HG03571 (cell line): ENCODE measurements around the gene SUPT20HL1.
"Not testable (repeated sequence)": the region's sequence is repeated elsewhere in the genome, so short reads cannot be mapped to it uniquely, and the experiment has no call there.

Experiments
- ATAC-seq: cut with Tn5 transposase; IDR thresholded peaks from one replicate; pipeline ENCODE4 v1.9.1; 2021; ENCODE audit not compliant: unreplicated experiment

Gene SUPT20HL1

DNA sequence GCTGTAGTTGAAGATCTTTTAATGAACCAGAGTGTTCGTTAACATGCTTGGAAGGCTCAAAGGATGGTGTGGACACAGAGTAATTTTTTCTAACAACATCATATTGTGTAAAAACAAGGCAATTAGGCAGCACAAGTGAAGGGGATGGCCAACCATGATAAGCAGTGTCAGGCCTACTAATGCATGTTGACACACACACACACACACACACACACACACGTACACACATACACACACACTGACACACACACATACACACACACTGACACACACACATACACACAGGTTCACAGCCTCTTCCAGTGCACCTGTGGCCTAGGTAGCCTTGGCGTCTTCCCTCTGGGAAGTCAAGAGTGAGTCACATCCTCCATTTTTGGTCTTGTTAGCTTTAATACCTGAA is at the start of gene SUPT20HL1:
Gene SUPT20HL1 (plus strand): TSS at position 368 of the 400 bp plus-strand sequence. CDS start 2,122 bp downstream, outside the sequence.
- ATAC-seq, result no peak

DNA sequence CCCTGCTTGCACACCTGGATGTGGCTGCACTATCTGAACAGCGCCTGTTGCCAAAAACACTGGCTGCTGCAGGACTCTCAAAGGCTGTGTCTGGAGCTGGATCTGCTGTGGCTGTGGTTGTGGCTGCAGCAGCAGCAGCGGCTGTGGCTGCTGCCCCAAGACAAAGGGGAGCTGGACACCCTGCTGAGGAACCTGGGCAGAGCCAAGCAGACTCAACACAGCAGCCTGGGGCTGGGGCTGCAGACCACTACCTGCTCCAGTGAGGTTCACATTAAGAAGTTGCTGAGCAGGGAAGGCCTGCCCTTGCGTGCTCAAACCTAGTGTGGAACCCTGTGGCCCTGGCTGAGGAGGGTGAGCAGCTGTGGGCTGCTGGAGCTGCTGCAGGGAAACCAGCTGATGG is 49.5 kb upstream of the SUPT20HL1 start:
- not testable (repeated sequence) for ATAC-seq

DNA sequence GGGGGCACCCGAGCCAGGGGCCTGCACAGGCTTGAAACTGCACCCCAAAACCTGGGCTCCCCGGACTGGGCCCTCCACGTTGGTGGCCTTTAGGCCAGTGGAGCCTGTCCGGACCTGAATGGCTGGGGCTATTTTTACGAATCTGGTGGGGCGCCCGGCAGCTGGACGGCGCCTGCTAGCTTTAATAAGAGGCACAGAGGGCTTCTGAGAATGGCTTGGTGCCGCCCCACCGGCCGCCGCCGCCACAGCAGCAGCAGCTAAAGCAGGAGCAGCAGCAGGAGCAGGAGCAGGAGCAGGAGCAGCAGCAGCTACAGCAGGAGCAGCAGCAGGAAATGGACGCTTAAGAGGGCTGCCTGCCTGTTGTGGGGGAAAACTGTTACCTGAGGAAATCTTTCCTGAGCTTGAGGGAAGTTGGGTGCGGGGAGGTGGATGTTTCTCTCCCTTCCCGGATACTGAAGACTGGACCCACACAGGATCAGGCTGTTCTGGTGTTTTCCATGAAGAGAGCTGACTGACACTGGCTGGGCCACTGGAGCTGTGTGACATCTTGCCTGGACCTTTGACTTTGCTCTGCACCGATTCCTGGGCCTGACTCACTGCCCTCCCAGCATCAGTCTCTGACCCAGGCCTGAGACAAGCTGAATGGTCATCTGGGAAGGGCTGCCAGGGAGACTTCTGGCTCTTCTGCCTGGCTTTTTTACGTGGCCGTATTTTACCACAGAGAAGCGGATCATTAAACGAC is 48.8 kb upstream of the SUPT20HL1 start:
- not testable (repeated sequence) for ATAC-seq

DNA sequence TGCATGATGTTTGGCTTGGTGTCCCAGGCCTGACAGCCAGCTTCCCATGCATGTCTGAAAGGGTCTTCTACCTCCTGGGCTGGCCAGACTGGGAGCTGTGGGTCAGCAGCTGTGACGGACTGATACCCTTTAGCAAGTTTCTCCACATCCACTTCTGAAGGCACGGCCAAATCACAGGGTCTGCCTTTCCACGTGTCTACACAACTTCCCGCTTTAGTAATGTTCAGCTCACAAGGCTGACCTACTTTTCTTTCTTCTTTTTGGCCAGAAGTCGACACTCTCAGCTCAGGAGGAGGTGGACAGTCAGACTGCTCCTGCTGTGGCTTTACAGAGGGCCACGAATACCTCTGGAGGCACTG is 48.2 kb upstream of the SUPT20HL1 start:
- ATAC-seq, result not testable (repeated sequence)

DNA sequence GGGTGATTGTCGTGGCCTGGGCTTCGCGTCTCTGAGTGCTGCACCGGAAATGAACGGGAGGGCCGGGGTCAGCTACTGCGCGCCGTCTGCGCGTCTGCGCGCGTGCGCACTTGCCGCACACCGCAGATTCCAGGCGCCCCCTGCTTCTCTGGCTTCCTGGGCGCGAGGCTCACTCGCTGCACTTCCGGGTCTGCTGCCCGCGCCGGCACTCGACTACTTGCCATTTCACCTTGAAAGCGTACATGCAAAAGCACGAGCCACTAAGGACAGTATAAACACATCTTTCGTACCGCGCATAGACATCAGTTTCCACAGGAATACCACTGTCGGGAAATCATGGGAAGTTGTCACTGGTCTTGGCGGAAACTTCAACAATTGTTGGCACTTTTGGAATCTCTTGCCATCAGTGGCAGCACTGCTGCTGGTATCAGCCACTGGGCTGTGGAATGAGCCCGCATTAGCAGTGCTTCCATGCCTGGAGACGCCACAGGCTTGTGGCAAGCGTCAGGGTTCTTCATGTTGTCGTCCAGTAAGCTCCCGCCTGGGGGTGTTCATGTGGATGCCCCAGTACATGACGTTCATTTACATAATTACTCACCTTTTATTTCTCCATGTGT is 46.3 kb upstream of the SUPT20HL1 start, which contains the start of gene SUPT20HL2:
Gene SUPT20HL2 (minus strand): TSS at position 51 of the 617 bp plus-strand sequence. CDS start 754 bp downstream, outside the sequence.
- ATAC-seq, result no peak

DNA sequence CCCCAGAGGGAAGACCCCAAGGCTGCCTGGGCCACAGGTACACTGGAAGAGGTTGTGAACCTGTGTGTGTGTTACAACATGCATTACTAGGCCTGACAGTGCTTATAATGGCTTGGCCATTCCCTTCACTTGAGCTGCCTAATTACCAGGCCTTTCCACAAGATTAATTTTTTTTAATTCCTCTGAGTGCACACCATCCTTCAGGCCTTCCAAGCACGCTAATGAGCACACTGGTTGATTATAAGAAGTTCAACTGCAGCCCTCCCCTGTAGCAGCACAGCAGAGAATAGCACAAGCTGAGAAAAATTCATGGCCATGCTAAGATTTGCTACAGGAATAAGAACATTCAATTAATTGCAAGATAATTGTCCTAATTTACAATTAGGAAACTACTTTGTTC is 44.3 kb upstream of the SUPT20HL1 start:
- ATAC-seq, result no peak

DNA sequence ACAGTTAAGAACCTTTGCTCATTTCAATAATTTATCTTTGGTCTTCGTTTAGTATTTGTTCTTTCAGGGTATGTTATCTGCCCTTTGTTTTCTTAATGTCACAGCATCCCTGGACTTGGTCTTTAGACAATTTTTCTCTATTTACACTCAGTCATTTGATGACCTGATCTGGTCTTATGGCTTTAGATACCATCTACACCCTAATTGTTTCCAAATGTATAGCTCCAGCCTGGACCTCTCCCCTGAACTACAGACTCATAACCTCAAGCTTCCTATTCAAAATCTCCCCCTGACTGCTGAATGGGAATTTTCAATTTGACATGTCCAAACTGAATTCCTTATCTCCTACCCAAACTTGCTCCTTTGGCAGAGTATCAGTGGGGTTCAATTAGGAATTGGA is 42.9 kb upstream of the SUPT20HL1 start:
- no peak for ATAC-seq

DNA sequence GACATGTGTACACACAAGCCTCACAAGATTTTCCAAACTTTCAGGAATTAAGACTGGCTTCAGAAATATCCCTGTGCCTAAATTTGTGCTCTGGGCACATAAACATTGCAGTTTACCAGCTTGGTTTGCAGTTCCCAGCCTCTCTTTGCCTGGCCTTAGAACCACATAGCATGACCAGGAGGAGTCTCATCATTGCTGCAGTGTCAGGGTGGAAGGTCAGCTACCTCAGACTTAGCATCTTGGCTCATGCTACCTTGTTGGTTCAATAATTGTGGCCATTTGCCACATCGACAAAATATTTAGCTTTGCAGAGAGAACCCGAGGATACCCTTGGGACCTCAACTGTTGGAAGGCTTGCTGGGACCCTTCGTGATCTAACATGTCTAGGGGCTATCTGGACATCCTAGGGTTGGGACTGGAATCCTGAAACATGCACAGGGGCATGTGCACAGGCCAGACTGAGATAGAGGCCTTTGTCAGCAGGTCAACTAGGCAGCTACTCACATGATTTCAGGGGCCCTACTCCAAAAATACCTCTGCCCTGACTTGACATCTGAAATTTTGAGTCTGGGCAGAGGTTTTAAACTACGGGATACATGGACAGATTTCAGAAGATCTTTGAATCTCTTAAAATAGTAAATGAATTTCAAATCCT is 38.6 kb upstream of the SUPT20HL1 start:
- no peak for ATAC-seq

DNA sequence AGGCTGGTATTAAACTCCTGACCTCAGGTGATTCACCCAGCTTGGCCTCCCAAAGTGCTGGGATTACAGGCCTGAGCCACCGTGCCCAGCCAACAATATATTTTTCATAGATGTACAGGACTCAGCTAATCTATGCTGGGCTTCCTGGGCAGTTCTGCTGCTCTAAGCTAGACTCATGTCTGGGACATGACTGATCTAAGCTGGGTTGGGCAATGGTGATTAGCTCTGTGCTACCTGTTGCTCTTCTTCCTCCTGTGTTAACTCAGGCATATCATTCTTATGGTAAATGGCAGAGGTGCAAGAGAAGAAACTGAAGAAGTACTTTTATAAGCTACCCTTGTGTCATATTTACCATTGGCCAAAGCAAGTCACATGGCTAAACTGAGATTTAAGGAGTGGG is 35.2 kb upstream of the SUPT20HL1 start:
- ATAC-seq, result no peak

DNA sequence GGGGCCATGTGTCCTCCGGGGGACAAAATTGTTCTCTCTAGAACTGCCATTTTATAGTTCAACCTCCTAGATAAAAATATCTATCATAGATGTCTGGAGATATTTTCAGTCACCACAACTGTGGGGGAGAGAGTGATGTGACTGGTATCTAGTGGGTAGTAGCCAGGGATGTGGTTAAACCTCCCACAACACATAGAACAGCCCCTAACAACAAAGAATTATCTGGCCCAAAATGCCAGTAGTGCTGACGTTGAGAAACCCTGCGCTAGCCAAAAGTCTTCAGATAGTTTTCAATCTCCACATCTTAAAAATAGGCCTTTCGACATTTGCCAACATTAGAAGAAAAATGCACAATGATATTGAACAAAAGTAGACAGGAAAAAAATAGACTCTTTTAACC is 27.6 kb upstream of the SUPT20HL1 start:
- no peak for ATAC-seq

DNA sequence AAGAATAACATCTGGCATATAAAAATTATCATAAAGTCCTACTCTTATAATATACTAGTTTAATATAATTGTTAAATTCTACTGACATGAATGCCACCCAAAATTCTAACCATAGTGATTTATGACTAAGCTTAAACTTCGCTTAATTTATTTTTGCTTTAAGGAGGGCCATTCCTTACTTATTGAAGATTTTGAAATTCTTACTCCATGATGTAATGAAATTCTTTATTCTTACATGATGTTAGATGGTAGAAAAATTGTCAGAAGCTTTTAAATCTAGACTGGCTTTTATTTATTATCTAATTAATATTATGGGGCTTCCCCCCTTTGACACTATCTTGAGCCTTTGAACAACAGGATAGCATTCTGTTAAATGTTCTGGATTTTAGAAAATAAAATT is 27.1 kb upstream of the SUPT20HL1 start:
- no peak for ATAC-seq

DNA sequence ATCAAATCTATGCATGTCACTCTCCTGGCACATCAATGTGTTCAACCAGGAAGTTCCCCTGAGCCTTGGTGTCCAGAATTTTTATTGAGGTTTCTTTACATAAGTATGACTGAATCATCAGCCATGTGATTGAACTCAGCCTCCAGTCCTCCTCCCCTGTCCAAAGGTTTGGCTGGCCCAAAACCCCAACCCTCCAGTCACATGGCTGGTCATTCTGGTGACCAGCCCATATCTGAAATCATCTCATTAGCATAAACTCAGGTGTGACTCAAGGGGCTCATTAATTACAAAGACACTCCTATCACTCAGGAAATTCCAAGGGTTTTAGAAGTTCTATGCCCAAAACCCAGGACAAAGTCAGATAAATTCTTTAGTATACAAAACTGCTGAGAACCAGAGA is 26.0 kb upstream of the SUPT20HL1 start:
- ATAC-seq, result no peak

DNA sequence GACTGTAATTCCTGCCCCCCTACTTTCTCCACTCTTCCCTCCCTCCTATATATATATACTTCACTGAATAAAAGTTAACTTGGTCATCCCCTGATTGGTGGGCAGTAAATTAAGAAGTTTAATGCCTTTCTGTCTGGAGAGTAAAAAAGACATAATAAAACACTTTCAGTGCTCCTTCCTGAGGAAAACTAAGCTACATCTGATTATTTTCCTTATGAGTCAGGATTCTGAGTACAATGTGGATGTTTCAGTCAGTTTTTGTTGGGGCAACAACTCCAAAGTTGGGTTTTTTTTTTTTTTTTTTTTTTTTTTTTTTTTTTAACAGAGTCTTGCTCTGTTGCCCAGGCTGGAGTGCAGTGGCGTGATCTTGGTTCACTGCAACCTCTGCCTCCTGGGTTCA is 24.6 kb upstream of the SUPT20HL1 start:
- no peak for ATAC-seq

DNA sequence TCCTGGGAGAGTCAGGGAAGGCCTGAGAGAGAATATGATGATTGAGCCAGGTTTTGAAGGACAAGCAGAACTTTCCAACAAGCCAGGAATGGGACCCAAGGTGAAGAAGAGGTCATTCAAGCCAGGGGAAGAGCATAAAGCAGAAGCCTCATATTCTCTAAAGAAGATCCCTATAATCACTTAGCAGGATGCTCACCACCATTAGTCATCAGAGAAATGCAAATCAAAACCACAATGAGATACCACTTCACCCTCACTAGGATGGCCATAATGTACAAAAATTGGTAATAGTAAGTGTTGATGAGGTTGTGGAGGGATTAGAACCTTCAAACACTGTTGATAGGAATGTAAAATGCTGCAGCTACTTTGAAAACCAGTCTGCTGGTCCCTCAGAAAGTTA is 20.5 kb upstream of the SUPT20HL1 start:
- no peak for ATAC-seq

DNA sequence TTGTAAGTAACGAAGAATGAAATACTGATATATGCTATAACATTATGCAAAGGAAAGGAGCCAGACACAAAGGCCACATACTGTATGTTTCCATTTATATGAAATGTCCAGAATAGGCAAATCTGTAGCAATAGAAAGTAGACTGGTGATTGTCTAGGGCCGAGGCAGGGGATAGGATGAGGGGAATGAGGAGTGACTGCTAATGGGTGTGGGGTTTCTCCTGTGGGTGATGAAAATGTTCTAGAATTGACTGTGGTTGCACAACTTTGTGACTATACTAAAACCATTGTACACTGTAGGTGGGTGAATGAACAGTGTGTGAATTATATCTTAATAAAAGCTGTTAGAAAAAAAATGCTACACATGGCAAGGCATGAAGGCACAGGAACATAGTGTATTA is 19.9 kb upstream of the SUPT20HL1 start:
- ATAC-seq, result no peak

DNA sequence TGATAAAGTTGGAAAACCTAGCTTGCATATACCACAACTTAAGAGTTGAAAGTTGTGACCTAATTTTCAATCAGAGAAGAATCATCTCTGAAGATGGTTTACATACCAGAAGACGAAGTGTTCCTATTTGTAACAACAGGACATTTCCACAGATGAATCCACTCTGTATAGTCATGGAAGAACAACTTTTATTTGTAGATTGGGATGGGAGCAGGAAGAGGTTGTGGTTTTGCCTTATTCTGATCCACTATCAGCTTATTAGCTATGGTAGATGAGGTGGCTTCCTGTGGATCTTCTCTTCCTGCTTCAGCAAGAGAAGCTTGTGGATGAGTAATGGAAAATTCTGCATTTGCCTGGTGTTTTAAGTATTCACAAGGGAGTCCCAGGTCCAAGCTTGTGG is 18.6 kb upstream of the SUPT20HL1 start:
- ATAC-seq, result no peak

DNA sequence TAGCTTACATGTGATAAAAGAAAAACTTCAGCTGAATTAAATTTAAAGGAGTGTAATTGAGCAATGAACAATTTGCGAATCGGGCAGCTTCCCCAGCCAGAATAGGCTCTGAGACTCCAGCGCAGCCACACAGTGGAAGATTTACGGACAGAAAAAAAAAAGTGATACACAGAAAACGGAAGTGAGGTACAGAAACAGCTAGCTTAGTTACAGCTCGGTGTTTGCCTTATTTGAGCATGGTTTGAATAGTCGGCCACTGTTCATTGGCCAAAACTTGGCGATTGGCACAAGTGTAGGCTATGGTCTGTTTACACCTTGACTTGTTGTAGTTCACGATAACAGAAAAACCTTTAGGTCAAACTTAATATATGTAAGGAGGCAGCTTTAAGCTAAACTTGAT is 16.7 kb upstream of the SUPT20HL1 start:
- ATAC-seq, result peak; percentile 40

DNA sequence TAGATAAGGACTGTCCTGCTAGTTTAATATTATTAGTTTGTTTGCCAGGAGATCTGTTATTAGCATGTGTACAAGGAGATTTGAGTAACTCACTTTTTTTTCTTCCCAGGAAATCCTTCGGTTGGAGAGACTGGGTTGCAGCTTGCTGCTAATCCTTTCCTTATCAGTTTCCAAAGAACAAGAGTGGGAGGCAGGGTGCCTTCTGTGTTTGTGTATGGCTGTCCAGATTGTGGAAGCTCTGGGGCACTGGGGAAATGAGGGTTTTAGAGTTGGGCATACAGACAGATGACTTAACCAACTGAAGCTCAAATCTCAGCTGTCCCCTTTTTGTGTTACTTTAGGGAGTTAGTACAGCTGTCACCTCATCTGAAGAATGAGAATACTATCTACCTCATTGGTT is 12.6 kb upstream of the SUPT20HL1 start:
- no peak for ATAC-seq

DNA sequence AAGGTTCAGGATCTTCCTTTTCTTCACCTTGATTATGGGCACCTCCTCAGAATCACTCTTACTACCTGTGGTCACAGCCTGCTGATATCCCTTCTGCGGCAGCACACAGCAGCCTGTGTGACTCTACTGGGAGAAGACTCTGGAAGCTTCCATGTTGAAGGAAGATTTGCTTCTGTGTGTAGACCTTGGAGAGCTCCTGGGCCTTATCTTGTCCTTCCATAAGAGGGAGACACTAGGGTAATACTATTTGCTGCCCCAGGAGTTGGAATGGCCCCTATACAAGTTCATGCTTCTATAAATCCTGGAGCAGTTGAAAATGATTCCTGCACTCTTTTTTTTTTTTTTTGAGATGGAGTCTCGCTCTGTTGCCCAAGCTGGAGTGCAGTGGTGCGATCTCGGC is 10.2 kb upstream of the SUPT20HL1 start:
- ATAC-seq, result no peak

DNA sequence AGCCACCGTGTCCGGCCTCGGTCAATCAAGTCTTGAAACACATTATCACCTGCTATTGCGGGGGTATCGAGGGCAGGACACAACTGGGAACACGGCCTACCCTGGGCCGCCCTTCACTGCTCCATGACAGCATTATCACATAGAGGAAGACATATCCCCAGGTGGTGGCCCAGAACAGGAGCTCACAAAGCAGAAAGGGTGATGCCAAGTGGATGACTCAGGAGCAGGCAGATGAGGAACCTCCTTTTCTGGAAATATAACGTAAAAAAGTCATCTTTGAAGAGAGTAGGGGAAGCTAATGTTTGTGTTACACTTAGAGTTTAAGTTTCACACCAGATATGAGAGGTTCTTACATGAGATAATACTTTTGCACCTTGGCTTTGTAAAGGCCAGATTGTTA is 5.3 kb upstream of the SUPT20HL1 start:
- ATAC-seq, result no peak

DNA sequence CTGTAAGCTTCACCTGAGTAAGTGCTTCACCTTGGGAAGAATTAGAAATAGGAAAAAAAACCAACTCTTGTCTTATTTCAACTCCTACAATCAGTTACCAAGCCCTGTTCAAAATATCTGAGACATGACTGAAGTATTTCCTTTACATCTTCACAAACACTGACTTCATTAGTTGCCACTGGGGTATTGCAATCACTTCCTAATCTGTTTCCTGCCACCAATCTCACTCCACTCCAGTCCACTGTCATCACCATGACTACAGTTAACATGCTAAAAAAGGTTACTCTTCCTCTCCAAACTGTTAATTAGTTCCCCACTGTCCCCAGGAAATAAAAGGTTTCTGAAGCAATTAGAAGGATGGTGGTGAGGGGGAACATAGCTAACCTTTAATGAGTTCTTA is 3.3 kb upstream of the SUPT20HL1 start:
- no peak for ATAC-seq

DNA sequence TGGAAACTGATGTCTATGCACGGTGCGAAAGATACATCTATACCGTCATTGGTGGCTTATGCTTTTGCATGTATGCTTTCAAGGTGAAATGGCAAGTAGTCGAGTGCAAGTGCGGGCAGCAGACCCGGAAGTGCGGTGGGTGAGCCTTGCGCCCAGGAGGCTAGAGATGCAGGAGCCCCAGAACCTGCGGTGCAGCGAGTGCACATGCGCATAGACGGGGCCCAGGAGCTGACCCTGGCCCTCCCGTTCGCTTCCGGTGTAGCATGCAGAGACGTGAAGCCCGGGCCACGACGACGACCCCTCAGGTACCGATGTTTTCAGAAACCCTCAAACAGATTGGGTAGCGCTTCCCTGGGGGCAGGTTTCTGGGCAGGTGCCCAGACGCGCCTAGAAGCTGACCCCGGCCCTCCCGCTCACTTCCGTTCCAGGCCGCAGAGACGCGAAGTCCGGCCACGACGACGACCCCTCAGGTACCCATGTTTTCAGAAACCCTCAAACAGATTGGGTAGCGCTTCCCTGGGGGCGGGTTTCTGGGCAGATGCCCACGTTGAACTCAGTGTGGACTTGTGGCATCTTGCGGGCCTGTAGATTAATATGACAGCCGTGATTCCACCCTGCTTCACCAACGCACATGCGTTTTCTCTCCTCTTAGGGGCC is 1.8 kb downstream of the SUPT20HL1 start:
- not testable (repeated sequence) for ATAC-seq
